Measurements from ENCODE around the gene STRIP1.

The STRIP1 gene

GRCh38 chr1:110102081-110102480 is 67.7 kb downstream of the STRIP1 start:
- CTCF ChIA-PET: interaction anchor here (1.0 to 15.2 kb wide), 7 partner anchors 9 to 73 kb away, joined by 3 to 286 read pairs (median 43); partner anchors contain the start of gene UBL4B
- TF ChIP-seq CTCF (IDR thresholded peaks at IDR 0.05; ENCODE audit: control extremely low read depth, extremely low read depth, low read depth, missing control alignments): no peak
- peak; percentile 55 for DNase-seq (ENCODE audit: extremely low spot score)
- POLR2A ChIA-PET: interaction anchor here (0.5 kb wide), 1 partner anchor 253 kb away, joined by 9 read pairs; no protein-coding TSS in a partner anchor

Data from GM10248 (cell line).